ENCODE measurements around the gene PAIP1. TPM values are rescaled to one million over a fixed set of nuclear protein-coding genes. Genes with fewer than 3 reads are reported as not detected.

PAIP1 gene
- polyA plus RNA-seq, 3 donors, result 31.4 to 49.2 (median 41.0) TPM

DNA sequence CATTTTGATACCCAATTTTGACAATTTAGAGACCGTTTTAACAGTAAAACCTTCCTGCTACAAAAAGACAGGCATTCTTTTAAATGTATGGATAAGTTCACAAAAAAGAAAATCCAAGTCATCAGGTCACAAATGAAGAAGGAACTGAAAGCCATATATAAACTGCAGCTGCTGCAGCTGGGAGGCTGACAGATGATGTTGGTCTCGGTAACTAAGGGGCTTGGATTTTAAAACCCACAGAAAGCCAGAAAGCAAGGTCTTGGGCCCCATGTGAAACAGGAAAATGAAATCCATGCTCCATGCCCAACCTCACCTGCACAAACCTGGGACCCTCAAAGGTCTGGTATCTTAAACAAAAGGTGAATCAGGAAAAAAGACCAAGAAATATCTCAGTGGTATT is 26.2 kb downstream of the PAIP1 start:
- intact Hi-C loops (cut with micrococcal nuclease), result no loop called here
- no peak overlapping the region for H2AFZ ChIP-seq (ENCODE audit: insufficient read depth, low read depth, low read length, poor library complexity, severe bottlenecking)
- H3K27ac ChIP-seq (ENCODE audit: low read depth in 1 of 2, low read length in 2 of 2), result no peak overlapping the region
- no peaks in the 10 kb centered on the region for H3K27me3 ChIP-seq (ENCODE audit: control insufficient read depth in 2 of 2, insufficient read depth in 2 of 2, low read length in 2 of 2)
- peaks cover 79 to 83% of the 10 kb centered on the region in 2 donors for H3K36me3 Mint-ChIP-seq
- no peak overlapping the region for H3K27ac Mint-ChIP-seq
- no peak overlapping the region for H3K4me2 ChIP-seq (replicated peaks; ENCODE audit: extremely low read depth, low read length, poor library complexity, severe bottlenecking)
- no peak overlapping the region for H3K9ac ChIP-seq (ENCODE audit: insufficient read depth, low read length, poor library complexity, severe bottlenecking)
- H3K9me3 Mint-ChIP-seq, result no peaks in the 10 kb centered on the region
- H3K36me3 ChIP-seq (replicated peaks in 1 of 2; ENCODE audit: control insufficient read depth in 1 of 2, insufficient read depth in 2 of 2, low read length in 2 of 2), result peaks cover 83 to 90% of the 10 kb centered on the region in 2 donors
- H4K20me1 ChIP-seq (ENCODE audit: insufficient read depth, low read length), result no peaks in the 10 kb centered on the region
- H3K4me1 ChIP-seq (ENCODE audit: control insufficient read depth in 1 of 2, insufficient read depth in 2 of 2, low read length in 2 of 2), result no peaks in the 10 kb centered on the region
- H3K9me3 ChIP-seq (replicated peaks in 1 of 2; ENCODE audit: control insufficient read depth in 1 of 2, insufficient read depth in 1 of 2, low read length in 2 of 2), result no peaks in the 10 kb centered on the region
- H3K4me3 ChIP-seq (replicated peaks in 1 of 3; ENCODE audit: low read depth in 2 of 3, low read length in 3 of 3), result no peak overlapping the region
- TF ChIP-seq CTCF (IDR thresholded peaks at IDR 0.05), result no peak
- no peaks in the 10 kb centered on the region for H3K4me1 Mint-ChIP-seq
- no CpG with 5 or more reads among the region's 2 CpGs for WGBS (ENCODE audit: insufficient coverage)
- DNase-seq, result no peak
- H3K27me3 Mint-ChIP-seq (ENCODE audit: low read depth in 3 of 3), result no peaks in the 10 kb centered on the region
- no peak overlapping the region for H3K4me3 Mint-ChIP-seq
- H3K79me2 ChIP-seq (ENCODE audit: insufficient read depth, low read length), result no peaks in the 10 kb centered on the region

GRCh38 chr5:43523662-43524072 is 33.2 kb downstream of the PAIP1 start:
- Histone ChIP-seq H4K20me1 (ENCODE audit: insufficient read depth, low read length) (no peaks in the 10 kb centered on the region), H3K36me3 (replicated peaks in 1 of 2; ENCODE audit: control insufficient read depth in 1 of 2, insufficient read depth in 2 of 2, low read length in 2 of 2) (peaks cover 28 to 48% of the 10 kb centered on the region in 2 donors), H3K9me3 (replicated peaks in 1 of 2; ENCODE audit: control insufficient read depth in 1 of 2, insufficient read depth in 1 of 2, low read length in 2 of 2) (no peaks in the 10 kb centered on the region), H3K9ac (ENCODE audit: insufficient read depth, low read length, poor library complexity, severe bottlenecking) (no peak overlapping the region), H3K4me1 (ENCODE audit: control insufficient read depth in 1 of 2, insufficient read depth in 2 of 2, low read length in 2 of 2) (no peaks in the 10 kb centered on the region), H3K27ac (ENCODE audit: low read depth in 1 of 2, low read length in 2 of 2) (no peak overlapping the region), H3K4me2 (replicated peaks; ENCODE audit: extremely low read depth, low read length, poor library complexity, severe bottlenecking) (no peak overlapping the region), H3K79me2 (ENCODE audit: insufficient read depth, low read length) (no peaks in the 10 kb centered on the region), H3K27me3 (ENCODE audit: control insufficient read depth in 2 of 2, insufficient read depth in 2 of 2, low read length in 2 of 2) (no peaks in the 10 kb centered on the region), H2AFZ (ENCODE audit: insufficient read depth, low read depth, low read length, poor library complexity, severe bottlenecking) (no peak overlapping the region), H3K4me3 (replicated peaks in 1 of 3; ENCODE audit: low read depth in 2 of 3, low read length in 3 of 3) (no peak overlapping the region)
- TF ChIP-seq CTCF (IDR thresholded peaks at IDR 0.05), result no peak
- intact Hi-C loops (cut with micrococcal nuclease), result no loop called here
- H3K9me3 Mint-ChIP-seq, result peaks cover 0 to 4% (median 1%) of the 10 kb centered on the region in 7 donors
- no peak for DNase-seq
- WGBS (ENCODE audit: insufficient coverage), result 78% methylated on average over 2 of the region's 2 CpGs
- no peak overlapping the region for H3K4me3 Mint-ChIP-seq
- H3K4me1 Mint-ChIP-seq, result no peaks in the 10 kb centered on the region
- peaks cover 39 to 42% of the 10 kb centered on the region in 2 donors for H3K36me3 Mint-ChIP-seq
- H3K27me3 Mint-ChIP-seq (ENCODE audit: low read depth in 3 of 3), result no peaks in the 10 kb centered on the region
- no peak overlapping the region for H3K27ac Mint-ChIP-seq
